Measurements from ENCODE around the gene RET. TPM values are rescaled to one million over a fixed set of nuclear protein-coding genes. Genes with fewer than 3 reads are reported as not detected.

The RET gene
- total RNA-seq, 1 donor from 2014 or later: 2.2 TPM

GRCh38 chr10:43130770-43131171 is 53.9 kb downstream of the RET start:
- DNase-seq (ENCODE audit: low spot score in 2 of 2, unreplicated experiment in 2 of 2): no peak
- H3K27me3 Mint-ChIP-seq (ENCODE audit: low read depth): peaks cover 17% of the 10 kb centered on the region
- peaks cover 5% of the 10 kb centered on the region for H3K4me1 Mint-ChIP-seq
- H3K27ac Mint-ChIP-seq: no peak overlapping the region
- H3K9me3 Mint-ChIP-seq: no peaks in the 10 kb centered on the region
- H3K4me3 Mint-ChIP-seq: no peak overlapping the region
- TF ChIP-seq, protein P1, sequence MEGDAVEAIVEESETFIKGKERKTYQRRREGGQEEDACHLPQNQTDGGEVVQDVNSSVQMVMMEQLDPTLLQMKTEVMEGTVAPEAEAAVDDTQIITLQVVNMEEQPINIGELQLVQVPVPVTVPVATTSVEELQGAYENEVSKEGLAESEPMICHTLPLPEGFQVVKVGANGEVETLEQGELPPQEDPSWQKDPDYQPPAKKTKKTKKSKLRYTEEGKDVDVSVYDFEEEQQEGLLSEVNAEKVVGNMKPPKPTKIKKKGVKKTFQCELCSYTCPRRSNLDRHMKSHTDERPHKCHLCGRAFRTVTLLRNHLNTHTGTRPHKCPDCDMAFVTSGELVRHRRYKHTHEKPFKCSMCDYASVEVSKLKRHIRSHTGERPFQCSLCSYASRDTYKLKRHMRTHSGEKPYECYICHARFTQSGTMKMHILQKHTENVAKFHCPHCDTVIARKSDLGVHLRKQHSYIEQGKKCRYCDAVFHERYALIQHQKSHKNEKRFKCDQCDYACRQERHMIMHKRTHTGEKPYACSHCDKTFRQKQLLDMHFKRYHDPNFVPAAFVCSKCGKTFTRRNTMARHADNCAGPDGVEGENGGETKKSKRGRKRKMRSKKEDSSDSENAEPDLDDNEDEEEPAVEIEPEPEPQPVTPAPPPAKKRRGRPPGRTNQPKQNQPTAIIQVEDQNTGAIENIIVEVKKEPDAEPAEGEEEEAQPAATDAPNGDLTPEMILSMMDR (IDR thresholded peaks at IDR 0.05; ENCODE audit: unreplicated experiment): no peak
- H3K36me3 Mint-ChIP-seq: no peaks in the 10 kb centered on the region

DNA sequence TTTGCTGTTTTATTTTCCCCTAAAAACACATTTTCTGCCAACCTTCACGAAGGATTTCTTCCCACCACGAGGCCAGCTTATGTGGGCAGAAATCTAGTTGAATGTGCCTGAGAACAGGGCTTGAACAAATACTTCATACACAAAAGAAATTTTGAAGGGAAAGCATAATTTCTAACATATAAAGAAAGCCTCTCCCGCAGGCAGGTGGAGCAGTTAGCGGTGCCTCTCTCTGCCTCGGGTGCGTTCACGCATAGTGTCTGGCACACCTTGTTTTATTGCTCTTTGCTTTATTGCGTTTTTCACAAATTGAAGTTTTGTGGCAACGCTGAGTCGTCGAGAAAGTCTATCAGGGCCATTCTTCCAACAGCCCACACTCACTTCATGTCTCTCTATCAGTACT is 54.4 kb downstream of the RET start:
- no peak overlapping the region for H3K27ac Mint-ChIP-seq
- no peak for DNase-seq (ENCODE audit: low spot score in 2 of 2, unreplicated experiment in 2 of 2)
- H3K36me3 Mint-ChIP-seq: no peaks in the 10 kb centered on the region
- no peak overlapping the region for H3K4me3 Mint-ChIP-seq
- TF ChIP-seq, protein P1 (IDR thresholded peaks at IDR 0.05; ENCODE audit: unreplicated experiment): no peak
- no peaks in the 10 kb centered on the region for H3K9me3 Mint-ChIP-seq
- peaks cover 16% of the 10 kb centered on the region for H3K27me3 Mint-ChIP-seq (ENCODE audit: low read depth)
- H3K4me1 Mint-ChIP-seq: peaks cover 9% of the 10 kb centered on the region

GRCh38 chr10:43131906-43132305 is 55.0 kb downstream of the RET start:
- peaks cover 10% of the 10 kb centered on the region for H3K27me3 Mint-ChIP-seq (ENCODE audit: low read depth)
- no peak for DNase-seq (ENCODE audit: low spot score in 2 of 2, unreplicated experiment in 2 of 2)
- H3K4me3 Mint-ChIP-seq: no peak overlapping the region
- TF ChIP-seq, protein P1 (IDR thresholded peaks at IDR 0.05; ENCODE audit: unreplicated experiment): no peak
- peaks cover 13% of the 10 kb centered on the region for H3K4me1 Mint-ChIP-seq
- H3K36me3 Mint-ChIP-seq: no peaks in the 10 kb centered on the region
- H3K9me3 Mint-ChIP-seq: no peaks in the 10 kb centered on the region
- no peak overlapping the region for H3K27ac Mint-ChIP-seq

DNA sequence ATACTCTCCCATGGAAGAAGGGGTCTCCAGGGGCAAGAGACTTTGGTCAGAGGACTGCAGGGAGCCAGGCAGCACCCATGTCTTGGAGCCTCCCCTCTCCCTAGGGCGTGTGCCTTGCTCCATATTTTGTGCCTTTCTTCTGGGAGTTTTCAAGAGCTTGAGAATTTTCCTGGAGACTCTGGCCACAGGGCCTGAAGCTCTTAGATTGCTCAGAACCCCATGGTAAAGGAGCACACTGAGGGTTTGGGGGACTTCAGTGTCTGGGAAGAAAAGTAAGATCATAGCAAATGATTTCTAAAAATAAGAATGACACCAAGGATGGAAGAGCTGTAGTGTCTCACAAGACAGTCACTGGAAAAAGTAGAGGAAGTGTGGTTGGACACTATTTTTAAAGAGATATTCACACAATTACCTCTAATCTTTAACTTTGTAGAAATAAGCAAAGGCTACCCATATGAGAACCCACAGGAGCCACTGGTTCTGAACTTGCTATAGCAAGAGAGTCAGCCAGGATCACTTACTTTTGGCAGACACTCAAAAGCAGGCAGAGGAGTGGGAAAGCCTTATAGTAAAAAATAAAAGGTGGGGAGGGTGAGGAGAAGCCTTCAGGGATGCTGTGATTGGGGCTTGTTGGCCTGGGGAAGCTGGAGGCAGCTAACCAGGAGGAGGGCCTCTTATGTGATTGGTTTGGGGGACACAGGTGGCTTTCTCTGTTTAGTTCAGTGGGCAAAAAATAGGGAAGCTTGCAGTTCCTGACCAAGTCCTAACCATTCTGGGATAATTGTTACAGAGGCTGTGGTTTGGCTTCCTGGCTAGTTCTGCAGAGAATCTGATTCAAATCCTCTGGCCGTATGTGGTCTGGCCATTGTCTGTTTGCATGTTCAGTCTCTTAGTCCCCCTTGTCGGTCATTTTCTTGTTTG is 56.3 kb downstream of the RET start:
- no peak overlapping the region for H3K27ac Mint-ChIP-seq
- H3K4me1 Mint-ChIP-seq: peaks cover 16% of the 10 kb centered on the region
- no peaks in the 10 kb centered on the region for H3K9me3 Mint-ChIP-seq
- H3K27me3 Mint-ChIP-seq (ENCODE audit: low read depth): peaks cover 3% of the 10 kb centered on the region
- TF ChIP-seq, protein P1 (IDR thresholded peaks at IDR 0.05; ENCODE audit: unreplicated experiment): no peak
- no peak overlapping the region for H3K4me3 Mint-ChIP-seq
- no peaks in the 10 kb centered on the region for H3K36me3 Mint-ChIP-seq
- DNase-seq (ENCODE audit: low spot score in 2 of 2, unreplicated experiment in 2 of 2): no peak

- no peak overlapping the region for H3K4me3 Mint-ChIP-seq
- H3K36me3 Mint-ChIP-seq: no peaks in the 10 kb centered on the region
These were observed 57.4 kb downstream of the RET start for GRCh38 chr10:43134126-43134905.

More at GRCh38 chr10:43134126-43134905, 57.4 kb downstream of the RET start:
- Mint-ChIP-seq H3K27me3 (ENCODE audit: low read depth) (no peaks in the 10 kb centered on the region), H3K4me1 (peaks cover 20% of the 10 kb centered on the region), H3K27ac (no peak overlapping the region), H3K9me3 (no peaks in the 10 kb centered on the region)
- no peak for DNase-seq (ENCODE audit: low spot score in 2 of 2, unreplicated experiment in 2 of 2)
- TF ChIP-seq, protein P1 (IDR thresholded peaks at IDR 0.05; ENCODE audit: unreplicated experiment): no peak

Measured in mesothelial cell of epicardium (in vitro differentiated cells).